ENCODE data around the gene UNC5CL.
A peak's percentile ranks its signal among the peaks of the same experiment; 100 is the strongest.

Gene UNC5CL

DNA sequence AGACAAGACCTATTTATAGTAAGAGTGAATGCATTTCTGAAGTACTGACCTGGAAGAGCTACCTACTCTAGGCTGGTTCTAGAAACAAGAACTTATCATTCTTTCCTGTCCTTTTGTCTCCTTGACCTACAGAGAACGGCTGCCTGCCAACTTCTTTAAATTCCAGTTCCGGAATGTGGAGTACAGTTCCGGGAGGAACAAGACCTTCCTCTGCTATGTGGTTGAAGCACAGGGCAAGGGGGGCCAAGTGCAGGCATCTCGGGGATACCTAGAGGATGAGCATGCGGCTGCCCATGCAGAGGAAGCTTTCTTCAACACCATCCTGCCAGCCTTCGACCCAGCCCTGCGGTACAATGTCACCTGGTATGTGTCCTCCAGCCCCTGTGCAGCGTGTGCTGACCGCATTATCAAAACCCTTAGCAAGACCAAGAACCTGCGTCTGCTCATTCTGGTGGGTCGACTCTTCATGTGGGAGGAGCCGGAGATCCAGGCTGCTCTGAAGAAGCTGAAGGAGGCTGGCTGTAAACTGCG is 22.2 kb upstream of the UNC5CL start:
- no peak for DNase-seq

DNA sequence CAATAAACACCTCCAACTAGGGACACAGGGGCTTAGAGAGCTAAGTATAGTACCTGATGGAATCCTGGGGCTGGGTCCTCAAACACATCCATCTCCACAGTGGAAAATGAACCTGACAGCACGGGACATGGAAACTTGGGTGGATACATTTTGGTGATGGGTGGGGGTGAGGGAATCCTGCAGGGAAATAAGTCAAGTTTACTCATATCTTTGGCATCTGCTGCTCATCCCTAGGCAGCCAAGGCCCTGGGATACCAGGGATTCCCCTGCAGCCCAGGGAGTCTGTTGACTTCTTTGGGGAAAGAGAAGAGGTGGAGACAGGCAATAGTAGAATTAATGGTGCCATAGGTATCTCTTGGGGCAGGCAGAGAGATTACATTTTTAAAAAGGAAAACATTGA is 20.5 kb upstream of the UNC5CL start:
- DNase-seq = no peak

DNA sequence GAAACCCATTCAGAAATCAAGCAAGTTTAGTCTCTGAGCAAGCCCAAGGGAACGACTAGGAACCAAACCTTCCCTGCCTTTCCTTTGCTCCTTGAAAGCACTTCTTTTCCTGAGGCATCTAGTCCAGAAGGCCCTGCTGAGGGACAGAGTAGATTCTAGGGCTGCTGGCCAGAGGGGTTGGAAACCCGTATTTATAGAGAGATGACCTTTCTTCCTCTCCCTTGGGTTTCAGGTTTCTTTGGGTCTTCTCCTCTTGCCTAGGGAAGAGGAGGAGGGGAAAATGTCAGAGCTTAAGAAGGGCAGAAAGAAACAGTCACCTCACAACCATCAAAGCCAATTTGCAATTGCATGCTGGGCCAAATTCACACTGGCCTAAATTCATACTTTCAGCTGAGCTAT is 19.8 kb upstream of the UNC5CL start:
- DNase-seq = no peak

DNA sequence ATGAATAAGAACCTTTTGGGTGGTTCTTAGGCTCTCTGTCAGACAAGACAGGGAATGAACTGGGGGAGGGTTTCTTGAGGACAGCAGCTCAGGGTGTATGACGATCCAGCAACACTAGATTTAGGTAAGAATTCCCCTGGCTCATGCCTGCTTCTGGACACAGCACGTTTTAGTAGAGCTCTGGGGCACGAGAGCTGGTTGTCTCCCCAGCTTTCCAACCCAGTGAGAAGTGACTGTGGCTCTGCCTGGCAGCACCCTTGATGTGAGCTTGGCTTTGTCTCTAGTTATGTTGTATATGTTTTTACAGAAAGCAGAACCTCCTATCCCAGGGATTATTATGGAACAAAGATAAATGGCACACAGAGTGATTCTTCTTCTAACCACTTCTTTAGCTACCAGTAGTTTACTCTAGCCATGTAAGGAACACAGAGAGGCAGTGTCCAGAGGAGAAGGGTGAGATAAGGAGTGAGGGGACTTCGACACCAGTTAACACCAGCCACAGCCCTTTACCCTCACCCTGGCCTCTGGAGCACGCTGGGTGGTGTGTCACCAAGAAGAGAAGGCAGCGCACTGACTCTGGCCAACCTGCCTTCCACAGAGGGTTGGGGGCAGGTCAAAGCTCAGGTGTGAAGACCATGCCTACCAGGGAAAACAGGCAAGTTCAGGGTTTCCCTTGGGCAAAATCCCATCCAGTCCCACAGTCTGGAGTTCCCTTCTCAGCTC is 17.9 kb upstream of the UNC5CL start:
- DNase-seq = no peak

DNA sequence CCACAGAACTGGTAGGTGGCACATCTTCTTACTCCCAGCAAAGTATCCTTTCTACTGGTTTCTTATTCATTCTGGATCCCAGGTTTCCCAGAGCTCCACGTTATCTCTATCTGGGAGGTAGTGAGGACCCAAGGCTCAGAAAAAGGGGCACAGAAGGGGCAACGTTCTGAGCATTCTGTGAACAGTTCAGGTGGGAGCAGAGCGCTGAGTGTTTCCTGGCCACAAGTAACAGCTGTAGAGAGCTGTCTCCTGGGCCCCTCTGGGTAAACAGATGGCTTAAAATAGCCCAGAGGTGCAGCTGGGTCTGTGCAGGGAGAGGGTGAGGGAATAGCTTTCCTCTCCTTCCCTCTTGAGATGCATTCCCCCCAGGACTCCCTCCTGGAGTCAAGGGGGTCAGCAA is 16.1 kb upstream of the UNC5CL start:
- no peak for DNase-seq

DNA sequence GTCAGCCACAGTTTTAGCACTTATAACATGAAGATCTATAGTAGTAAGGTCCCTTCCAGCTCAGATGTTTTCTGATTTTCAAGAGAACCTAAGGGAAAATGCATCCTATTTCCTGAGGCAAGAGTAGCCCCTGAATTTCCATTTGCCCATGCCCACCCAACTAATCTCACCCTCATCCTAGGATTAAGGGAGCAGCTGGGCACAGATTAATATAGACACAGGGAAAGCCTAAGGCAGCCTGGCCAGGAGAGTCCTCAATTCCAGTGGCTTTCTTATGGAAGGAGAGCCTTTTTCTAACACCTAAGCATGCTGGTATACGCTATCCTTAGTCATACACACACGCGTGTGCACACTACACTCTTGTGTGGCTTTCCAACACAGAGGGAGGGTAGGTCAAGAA is 15.5 kb upstream of the UNC5CL start:
- DNase-seq = no peak

DNA sequence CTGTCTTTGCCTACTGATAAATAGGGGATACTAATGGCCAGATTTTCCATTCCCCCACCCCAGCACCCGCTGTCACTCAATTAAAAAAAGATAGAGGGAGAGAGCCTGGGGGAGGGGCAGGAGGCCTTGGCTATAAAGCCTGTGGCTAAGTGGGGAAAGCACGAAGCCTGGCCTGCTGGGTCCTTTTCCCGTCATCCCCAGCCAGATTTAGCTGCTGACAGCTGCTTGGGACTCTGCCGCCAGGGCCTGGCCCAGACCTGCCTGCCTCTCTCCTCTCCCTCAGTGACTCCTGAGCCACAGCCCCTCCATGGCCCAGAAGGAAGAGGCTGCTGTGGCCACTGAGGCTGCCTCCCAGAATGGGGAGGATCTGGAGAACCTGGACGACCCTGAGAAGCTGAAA is 14.0 kb upstream of the UNC5CL start, which contains the start of gene APOBEC2:
Gene APOBEC2 (plus strand): TSS at position 162 of the 400 bp plus-strand sequence. CDS start 146 bp downstream, at position 308.
- no peak for DNase-seq

DNA sequence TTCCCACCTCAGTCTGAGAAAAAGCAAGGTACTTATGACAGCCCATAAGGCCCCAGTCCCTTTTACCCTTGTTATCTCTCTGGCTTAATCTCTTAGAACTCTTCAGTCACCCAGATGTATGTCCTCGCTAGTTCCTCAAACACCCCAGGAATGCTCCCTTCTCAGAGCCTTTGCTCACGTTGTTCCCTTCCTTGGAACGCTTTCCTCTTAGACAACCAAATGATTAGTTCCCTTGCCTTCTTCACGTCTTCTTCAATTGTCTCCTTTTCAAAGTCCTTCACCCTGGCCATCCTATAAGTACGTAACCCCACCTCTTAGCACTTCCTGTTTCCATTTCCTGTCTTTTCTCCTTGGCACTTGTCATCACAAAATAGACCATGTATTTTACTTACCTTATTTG is 12.9 kb upstream of the UNC5CL start:
- no peak for DNase-seq

DNA sequence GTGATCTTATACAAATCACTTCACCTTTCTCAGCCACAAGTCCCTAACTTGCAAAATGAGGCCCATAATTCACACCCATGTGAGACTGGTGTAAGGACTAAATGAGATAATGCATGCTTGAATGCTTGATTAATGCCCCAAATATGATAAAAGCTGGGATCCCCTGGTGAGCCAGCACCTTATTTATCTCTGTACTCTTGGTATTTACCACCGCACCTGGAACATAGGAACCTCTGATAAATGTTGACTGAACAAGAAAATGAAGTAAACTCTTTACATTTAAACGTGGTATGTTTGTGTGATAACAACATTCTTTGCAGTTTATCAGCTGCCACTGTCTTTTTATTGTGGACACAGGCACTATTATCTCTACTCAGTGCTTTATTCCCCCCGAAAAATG is 11.5 kb upstream of the UNC5CL start:
- DNase-seq = no peak

DNA sequence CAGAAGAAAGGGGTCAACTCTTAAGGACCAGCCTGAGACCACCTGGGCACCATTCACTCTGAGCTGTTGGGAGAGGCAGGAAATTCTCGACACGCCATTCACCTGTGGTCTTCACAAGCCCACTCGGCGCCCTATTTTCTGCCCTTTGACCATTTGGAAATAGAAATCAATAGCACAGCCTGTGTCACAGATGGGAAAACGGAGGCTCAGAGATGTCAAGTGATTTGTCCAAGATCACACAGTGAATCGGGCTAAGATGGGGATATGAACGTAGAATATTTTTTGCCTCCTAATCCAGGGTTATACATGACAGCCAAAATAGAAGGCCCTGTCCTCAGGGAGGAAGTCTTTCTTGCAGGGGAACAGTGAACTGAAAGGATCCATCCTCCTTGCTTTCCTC is 10.9 kb upstream of the UNC5CL start:
- DNase-seq = no peak

DNA sequence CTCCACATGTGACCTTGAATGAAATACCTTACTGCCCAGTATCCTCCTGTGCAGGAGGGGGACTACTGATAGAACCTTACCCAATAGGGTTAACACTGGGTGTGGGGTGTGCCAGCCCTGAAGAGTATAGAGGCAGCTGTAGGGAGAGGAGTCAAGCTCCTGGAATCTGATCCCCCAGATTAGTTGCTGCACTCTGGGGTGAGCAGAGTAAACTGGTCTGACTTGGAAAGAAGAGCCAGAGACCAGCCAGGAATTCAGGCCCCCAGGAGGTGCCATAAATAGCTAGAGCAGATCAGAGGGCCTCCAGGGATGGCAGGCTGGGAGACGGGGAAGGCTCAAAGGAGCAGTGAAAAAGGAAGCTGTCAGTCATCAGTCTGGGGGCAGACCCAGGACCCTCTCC is 10.5 kb upstream of the UNC5CL start:
- no peak for DNase-seq

DNA sequence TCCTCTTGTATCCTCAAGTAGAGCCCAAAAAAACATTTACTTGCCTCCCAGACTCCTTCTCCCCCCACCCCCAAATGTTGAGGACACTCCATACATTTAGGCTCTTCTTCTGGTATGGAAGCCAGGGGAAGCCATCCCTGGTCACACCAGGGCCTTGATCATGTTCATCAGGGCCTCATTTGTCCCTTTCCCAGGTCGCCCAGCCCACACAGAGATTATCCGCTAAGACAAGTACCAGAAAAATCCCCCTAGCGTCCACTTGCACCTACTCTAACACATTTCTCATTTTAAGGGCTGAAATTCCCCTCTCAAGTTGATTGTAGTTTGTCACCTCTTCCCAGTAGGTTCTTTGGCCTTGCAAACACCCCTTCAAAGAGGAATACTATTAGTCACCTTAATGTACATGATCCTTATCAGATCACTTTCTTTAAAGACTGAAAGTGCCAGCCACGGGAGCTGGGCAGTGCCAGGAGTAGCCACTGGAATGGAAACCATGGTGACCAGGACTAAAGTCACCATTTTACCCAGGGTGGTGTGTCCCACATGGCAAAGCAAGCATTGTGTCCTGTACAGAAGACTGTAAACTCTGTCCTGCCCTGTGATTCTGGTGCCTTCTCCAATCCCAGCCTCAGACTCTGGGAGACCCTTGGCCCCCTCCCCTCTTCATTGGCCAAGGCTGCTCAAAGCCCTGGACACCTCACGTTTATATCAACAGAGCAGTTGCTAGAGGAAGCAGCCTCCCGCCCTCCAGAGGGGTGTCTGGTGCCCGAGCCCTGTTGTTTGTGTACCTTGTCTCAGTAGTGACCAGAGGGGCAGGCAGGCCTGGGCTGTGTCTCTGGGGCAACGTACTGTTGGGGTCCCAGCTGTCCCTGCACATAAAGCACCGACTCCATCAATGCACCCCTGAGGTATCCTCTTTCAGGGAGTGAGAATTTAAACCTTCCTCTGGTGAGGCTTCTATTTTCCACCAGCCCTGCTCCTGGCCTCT is 9.0 kb upstream of the UNC5CL start:
- DNase-seq = no peak

DNA sequence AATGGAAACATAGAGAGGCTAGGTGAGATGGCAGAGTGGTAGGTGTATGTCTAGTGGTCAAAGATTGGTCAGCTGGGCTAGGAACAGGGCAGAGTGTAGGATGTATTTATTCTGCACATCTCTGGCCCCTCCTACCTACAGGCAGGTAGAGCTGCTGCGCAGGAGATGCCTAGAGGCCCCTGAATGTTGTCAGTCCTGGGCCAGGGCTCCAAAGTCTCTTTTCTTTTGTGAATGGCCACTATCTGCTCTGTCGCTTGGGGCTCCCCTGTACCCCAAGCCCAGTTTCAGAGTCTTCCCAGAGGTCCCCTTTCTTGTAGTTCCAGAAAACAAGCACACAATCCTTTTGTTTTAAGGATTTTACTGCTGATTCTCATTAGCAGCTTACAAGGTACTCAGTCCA is 8.3 kb upstream of the UNC5CL start:
- no peak for DNase-seq

DNA sequence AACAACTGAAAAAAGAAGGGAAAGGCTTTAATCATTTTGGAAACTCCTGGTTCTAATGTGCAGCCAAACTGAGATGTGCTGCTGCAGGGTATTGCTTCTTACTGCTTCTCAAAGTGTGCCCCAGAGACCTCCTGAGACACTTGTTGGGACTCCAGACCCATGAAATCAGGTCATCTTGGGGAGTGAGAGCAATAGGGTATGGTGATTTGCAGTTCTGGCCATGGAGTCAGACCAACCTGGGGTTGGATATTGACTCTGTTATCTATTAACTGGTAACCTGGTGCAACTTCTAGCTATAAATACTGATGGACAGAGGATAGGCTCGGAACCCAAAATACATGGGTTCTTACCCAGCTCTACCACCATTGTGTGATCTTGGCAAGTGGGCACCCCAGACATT is 7.1 kb upstream of the UNC5CL start:
- DNase-seq = no peak

DNA sequence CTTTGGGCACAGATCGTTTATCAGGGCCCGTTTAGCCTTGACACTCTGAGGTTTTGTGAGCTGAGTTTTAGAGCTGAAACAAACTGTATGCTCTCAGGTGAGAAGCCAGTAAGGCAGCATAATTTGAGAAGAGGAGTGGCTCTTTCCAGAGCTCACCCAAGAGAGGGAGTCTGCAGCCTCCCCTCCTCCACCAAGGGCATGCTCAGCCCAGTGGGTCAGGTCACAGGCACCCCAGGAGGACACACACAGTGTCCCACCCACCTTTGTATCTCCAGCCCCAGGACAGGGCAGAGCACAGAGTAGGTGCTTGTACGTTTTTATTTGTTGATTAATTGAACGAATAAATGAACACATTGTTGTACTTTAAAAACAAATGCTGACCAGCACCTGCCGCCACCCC is 6.6 kb upstream of the UNC5CL start:
- no peak for DNase-seq

DNA sequence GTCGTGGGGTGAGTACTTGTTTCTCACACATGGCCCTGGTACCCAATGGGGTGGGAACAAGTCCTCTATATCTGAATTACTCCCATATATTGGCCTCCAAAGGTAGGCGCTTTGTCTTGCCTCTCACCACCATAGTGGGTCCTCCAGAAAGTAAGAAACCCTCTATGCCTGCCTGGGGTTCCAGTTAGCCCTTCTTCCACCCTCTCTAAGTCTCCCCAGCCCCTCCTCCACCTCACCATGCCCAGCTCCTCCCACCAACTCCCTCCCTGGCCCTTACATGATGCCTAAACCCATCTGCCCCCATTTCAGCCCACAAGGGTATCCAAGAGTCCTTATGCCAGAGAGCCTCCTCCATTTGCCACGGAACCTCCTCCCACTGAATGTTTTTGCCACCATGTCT is 4.1 kb upstream of the UNC5CL start:
- no peak for DNase-seq

DNA sequence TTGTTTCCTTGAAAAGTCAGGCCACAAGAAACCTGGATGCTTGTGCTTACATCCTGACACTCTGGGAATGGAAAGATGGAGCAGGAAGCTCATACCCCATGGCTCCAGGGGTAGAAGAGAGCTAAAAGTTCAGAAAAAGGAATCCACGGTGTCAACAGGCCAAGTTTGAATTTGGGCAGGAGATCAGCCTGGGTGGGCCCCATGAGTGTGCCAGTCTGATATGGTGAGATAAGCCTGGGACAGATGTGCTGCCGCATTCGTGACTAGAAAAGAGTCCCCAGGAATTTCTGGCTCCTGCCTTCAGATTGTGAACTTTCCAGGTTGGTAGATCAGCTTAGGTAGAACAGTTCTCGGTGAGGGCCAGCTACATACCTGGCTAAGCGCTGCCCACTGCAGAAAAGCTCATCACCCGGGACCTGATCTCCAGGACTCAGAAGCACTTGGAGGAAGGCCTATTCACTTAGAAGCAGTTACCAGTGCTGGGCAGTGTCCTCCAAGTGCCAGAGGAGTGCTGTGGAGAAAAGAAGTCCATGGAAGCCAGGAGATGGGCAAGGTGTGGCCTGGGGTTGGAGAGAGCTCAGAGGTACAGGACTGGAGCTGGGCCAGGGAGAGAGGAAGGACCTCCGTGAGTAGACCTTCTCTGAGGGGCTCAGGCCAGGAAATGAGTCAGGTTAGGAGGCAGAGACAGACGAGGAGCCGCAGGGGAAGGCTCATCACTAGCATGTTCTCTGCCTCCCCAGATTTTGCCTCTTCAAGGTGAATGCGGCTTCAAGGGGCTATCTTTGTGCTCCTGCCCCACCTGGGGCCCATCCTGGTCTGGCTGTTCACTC is 3.4 kb upstream of the UNC5CL start, which contains the start of gene TSPO2:
Gene TSPO2 (plus strand): TSS at position 242 of the 830 bp plus-strand sequence. CDS start 519 bp downstream, at position 761.
- no peak for DNase-seq

DNA sequence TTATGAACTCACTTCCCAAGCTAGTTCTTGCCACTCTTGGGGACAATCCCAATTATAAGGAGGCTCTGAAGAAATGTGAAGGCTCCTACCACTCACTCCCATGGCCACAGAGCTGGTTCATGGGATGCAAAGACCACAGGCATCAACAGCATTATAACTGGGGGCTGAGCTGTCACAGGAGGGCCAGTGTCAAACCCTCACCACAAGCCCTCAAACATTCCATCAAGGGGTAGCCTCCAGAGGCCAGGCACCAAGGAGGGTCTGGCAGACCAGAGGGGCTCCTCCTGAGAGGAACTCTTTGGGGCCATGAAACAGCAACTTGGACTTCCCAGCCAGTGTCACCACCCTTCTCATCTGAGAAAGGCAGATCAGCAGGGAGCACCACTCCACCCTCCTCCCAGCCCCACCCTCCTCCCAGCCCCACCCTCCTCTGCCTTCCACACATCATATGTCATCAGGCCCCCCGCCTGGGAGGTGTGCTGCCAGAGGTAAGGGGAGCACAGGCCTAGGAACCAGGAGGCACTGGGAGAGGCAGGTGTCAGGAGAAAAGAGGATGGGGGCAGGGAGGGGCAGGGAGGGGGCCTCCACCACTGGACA is 2.0 kb upstream of the UNC5CL start:
- DNase-seq = no peak

DNA sequence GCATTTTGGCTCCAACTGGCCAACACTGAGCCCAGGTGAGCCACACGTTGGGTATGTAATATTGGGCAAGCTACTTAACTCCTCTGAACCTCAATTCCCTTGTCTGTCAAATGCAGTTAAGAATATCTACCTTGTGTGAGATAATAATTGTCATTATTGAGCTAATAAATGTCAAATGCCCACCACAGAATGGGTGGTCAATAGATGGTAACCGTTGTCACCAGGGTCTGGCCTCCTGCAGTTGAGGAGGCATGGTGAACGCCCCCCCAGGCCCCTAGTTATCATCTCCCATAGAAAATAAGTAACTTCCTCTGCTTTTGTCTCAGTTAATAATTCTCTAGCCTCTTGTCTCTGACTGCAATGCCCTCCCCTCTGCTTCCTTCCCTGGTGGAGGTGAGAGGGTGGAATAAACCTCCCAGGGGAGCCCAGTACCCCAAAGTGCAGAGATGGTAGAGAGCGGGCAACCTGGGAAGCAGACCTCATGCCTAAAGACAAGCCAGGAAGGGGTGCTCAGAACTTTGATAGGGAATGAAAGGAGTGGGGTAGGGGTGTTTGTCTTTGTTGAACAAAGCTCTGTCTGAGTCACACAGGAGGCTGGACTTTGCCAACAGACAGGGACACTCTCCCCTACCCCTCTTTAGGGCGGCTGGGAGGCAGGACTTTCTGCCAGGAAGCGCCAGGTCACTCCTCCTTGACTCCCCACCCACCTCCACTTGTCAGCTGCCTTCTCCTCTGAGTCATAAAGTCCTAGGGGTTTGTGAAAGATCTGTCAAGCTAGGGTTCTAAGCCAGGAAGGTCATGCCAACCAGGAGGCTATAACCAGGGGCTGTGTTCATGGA is 1.3 kb upstream of the UNC5CL start:
- peak in 1 of 2 experiments; percentile 26 for DNase-seq

DNA sequence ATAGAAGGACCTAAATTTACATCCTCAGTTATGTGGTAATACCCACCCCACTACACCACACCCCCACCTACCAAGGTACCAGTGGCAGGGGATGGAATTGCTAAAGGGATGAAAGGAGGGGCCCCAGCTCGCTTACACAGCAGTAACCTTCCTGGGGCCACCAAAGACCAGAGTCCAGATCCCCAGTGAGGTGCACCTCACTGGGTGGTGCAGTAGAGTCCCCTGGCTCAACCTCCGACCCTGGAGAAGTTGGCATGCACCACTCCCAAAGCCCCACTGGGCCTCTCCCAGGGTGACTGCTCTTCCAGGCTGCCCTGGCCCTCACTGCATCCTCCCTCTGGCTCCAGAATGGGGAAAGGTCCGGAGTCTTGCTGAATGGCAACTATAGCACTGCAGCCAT is 816 bp downstream of the UNC5CL start:
- no peak for DNase-seq
